ENCODE results near the gene PXDC1. TPM values are rescaled to one million over a fixed set of nuclear protein-coding genes. Genes with fewer than 3 reads are reported as not detected.

The PXDC1 gene
- polyA plus RNA-seq, 4 donors, result 21.6 to 97.5 (median 63.4) TPM

DNA sequence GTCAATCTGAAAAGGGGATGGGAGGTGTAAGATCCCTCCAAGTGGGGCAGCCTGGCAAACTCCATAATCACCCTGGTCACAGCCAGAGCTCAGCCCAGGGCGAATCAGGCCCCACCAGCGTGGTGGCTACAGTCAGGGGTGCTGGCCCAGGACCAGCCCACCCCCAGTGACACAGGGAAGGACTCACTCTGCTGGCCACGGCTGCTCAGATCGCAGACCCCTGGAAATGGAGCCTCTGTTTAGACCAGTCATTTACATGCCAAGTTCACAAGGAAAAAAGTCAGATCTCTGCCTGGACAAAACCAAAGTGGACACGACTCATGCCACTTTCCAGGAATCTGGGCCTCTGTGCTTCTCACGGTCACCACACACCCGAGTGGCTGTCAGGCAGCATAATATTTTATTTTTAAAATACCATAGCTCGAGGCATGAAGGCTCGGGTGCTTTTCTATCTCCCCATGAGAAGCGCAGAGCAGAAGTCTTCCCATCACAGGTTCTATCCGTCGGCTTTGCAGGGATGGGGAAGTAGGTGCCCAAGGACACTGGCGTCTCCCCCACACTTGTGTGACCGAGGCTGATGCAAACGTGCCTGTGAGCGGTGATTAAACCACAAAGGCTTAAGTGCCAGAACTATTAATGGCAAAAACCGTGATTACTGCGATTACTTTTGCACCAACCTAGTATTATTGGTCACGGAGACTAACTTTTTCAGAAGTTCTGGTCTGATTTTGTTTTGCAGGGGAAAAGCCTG lies 13.0 kb downstream of the PXDC1 start:
- no peak overlapping the region for H3K27ac ChIP-seq (ENCODE audit: low read depth in 1 of 3, low read length in 2 of 3)
- no peak overlapping the region for H3K4me3 ChIP-seq (ENCODE audit: low read depth in 1 of 3, low read length in 3 of 3)
- DNase-seq (no peak), FAIRE-seq (no peak)
- 85 to 95% (median 91%) methylated on average over 19 of the region's 19 CpGs for WGBS, 3 donors
- no peaks in the 10 kb centered on the region for H3K27me3 ChIP-seq (ENCODE audit: control insufficient read depth in 3 of 3, insufficient read depth in 3 of 3, low read length in 3 of 3)
- H3K9me3 ChIP-seq (ENCODE audit: control insufficient read depth in 2 of 2, insufficient read depth in 1 of 2, low read depth in 1 of 2, low read length in 1 of 2), result peaks cover 1 to 3% of the 10 kb centered on the region in 2 donors
- peaks cover 0 to 10% (median 0%) of the 10 kb centered on the region in 3 donors for H3K4me1 ChIP-seq (ENCODE audit: control insufficient read depth in 3 of 3, insufficient read depth in 2 of 3, low read depth in 1 of 3, low read length in 2 of 3)
- peaks cover 0 to 72% (median 14%) of the 10 kb centered on the region in 3 donors for H3K36me3 ChIP-seq (ENCODE audit: control insufficient read depth in 3 of 3, insufficient read depth in 2 of 3, low read depth in 1 of 3, low read length in 3 of 3)

DNA sequence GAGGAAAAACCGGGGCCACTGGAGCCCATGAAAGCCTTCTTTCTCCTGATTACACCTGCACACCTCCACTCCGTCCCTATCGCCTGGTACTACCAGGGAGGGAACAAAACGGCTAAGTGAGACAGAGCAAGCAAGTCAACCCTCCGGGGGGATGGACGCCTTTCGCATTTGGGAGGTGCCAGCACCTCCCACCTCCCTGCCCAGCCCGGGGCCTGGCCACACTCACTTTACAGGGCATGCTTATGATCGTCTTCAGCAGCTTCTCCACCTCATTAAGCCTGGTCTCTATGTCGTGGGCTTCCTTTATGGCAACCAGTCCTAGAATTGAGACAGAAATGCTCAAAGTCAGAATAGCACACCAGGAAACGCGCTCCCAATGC lies 13.7 kb downstream of the PXDC1 start:
- FAIRE-seq, result no peak
- H3K27ac ChIP-seq (ENCODE audit: low read depth in 1 of 3, low read length in 2 of 3), result no peak overlapping the region
- 87 to 94% (median 91%) methylated on average over 12 of the region's 12 CpGs for WGBS, 3 donors
- H3K27me3 ChIP-seq (ENCODE audit: control insufficient read depth in 3 of 3, insufficient read depth in 3 of 3, low read length in 3 of 3), result no peaks in the 10 kb centered on the region
- H3K4me1 ChIP-seq (ENCODE audit: control insufficient read depth in 3 of 3, insufficient read depth in 2 of 3, low read depth in 1 of 3, low read length in 2 of 3), result peaks cover 0 to 8% (median 0%) of the 10 kb centered on the region in 3 donors
- H3K4me3 ChIP-seq (ENCODE audit: low read depth in 1 of 3, low read length in 3 of 3), result no peak overlapping the region
- DNase-seq, result no peak
- H3K36me3 ChIP-seq (ENCODE audit: control insufficient read depth in 3 of 3, insufficient read depth in 2 of 3, low read depth in 1 of 3, low read length in 3 of 3), result peaks cover 0 to 73% (median 14%) of the 10 kb centered on the region in 3 donors
- H3K9me3 ChIP-seq (ENCODE audit: control insufficient read depth in 2 of 2, insufficient read depth in 1 of 2, low read depth in 1 of 2, low read length in 1 of 2), result peaks cover 1 to 3% of the 10 kb centered on the region in 2 donors

DNA sequence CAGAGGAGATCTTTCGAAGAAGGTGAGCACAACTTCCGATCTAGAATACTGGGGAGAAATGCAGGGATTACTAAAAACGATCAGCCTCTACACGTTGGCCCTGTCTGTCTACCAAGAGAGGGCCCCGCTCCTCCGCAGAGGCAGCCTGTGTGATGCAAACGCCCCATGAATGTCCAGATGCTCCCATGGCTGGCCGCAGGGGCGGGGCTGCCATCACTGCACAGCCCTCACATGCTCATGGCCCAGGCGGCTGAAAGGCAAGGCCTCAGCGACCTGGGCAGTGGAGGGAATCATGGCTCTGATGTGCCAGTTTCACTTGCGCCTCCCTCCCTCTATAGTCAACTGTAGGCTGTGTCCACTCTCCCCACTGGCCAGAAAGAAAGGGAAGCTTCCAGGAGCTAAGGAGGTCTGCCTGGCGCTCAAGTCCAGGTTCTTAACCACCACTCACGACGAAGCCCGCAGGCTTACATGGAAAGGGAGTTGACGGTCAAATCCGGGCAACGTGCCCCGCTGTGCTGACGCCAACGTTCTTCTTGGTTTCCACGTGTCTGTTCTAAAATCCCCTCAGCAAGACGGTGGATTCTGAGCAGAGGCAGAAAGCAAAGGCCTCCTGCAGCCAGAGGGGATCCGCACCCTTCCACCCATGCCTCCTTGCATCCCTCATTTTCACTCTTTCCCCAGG lies 14.2 kb downstream of the PXDC1 start:
- Histone ChIP-seq H3K9me3 (ENCODE audit: control insufficient read depth in 2 of 2, insufficient read depth in 1 of 2, low read depth in 1 of 2, low read length in 1 of 2) (peaks cover 1 to 3% of the 10 kb centered on the region in 2 donors), H3K4me1 (ENCODE audit: control insufficient read depth in 3 of 3, insufficient read depth in 2 of 3, low read depth in 1 of 3, low read length in 2 of 3) (peaks cover 0 to 5% (median 0%) of the 10 kb centered on the region in 3 donors), H3K27me3 (ENCODE audit: control insufficient read depth in 3 of 3, insufficient read depth in 3 of 3, low read length in 3 of 3) (no peaks in the 10 kb centered on the region), H3K4me3 (ENCODE audit: low read depth in 1 of 3, low read length in 3 of 3) (no peak overlapping the region), H3K36me3 (ENCODE audit: control insufficient read depth in 3 of 3, insufficient read depth in 2 of 3, low read depth in 1 of 3, low read length in 3 of 3) (peaks cover 0 to 78% (median 14%) of the 10 kb centered on the region in 3 donors), H3K27ac (ENCODE audit: low read depth in 1 of 3, low read length in 2 of 3) (no peak overlapping the region)
- DNase-seq, result no peak
- WGBS, 3 donors, result 88 to 92% (median 92%) methylated on average over 25 of the region's 25 CpGs
- no peak for FAIRE-seq

DNA sequence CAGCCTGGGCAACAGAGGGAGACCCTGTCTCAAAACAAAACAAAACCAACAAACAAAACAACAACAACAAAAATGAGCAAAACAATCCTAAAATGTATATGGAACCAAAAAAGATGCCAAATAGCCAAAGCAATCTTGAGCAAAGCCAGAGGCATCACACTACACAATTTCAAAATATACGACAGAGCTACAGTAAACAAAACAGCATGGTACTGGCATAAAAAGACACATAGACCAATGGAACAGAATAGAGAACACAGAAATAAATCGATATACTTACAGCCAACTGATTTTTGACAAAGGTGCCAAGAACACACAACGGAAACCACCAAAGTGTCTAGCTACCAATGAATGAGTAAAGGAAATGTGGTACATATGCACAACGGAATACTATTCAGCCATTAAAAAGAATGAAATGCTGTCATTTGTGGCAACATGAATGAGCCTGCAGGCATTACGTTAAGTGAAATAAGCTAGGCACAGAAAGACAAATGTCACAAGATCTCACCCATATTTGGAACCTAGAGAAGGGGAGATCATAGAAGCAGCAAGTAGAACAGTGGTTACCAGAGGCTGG lies 16.4 kb downstream of the PXDC1 start:
- Histone ChIP-seq H3K36me3 (ENCODE audit: control insufficient read depth in 3 of 3, insufficient read depth in 2 of 3, low read depth in 1 of 3, low read length in 3 of 3) (peaks cover 0 to 76% (median 16%) of the 10 kb centered on the region in 3 donors), H3K4me1 (ENCODE audit: control insufficient read depth in 3 of 3, insufficient read depth in 2 of 3, low read depth in 1 of 3, low read length in 2 of 3) (no peaks in the 10 kb centered on the region), H3K27ac (ENCODE audit: low read depth in 1 of 3, low read length in 2 of 3) (no peak overlapping the region), H3K9me3 (ENCODE audit: control insufficient read depth in 2 of 2, insufficient read depth in 1 of 2, low read depth in 1 of 2, low read length in 1 of 2) (peaks cover 1 to 3% of the 10 kb centered on the region in 2 donors), H3K4me3 (ENCODE audit: low read depth in 1 of 3, low read length in 3 of 3) (no peak overlapping the region), H3K27me3 (ENCODE audit: control insufficient read depth in 3 of 3, insufficient read depth in 3 of 3, low read length in 3 of 3) (no peaks in the 10 kb centered on the region)
- no peak for FAIRE-seq
- WGBS, 3 donors, result 96 to 98% (median 97%) methylated on average over 5 of the region's 5 CpGs
- DNase-seq, result no peak

DNA sequence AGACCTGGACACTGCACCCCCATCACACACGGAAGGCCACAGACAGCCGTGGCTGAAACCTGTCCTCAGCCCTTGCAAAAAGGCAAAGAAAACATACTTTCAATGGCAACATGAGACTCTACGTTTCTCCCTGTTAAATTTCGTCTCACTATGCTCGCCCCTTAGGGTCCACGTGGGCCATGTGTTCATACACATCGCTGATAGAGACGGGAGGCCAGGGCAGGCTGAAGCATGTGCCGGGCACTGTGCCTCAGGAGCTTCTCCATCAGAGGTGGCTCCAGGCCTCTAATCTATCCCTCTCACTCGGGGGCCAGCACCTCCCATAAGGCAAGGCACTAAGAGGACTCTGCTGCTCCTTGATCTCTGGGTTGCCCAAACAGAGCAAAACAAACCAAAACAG lies 17.5 kb downstream of the PXDC1 start:
- Histone ChIP-seq H3K27ac (ENCODE audit: low read depth in 1 of 3, low read length in 2 of 3) (no peak overlapping the region), H3K4me1 (ENCODE audit: control insufficient read depth in 3 of 3, insufficient read depth in 2 of 3, low read depth in 1 of 3, low read length in 2 of 3) (no peaks in the 10 kb centered on the region), H3K4me3 (ENCODE audit: low read depth in 1 of 3, low read length in 3 of 3) (no peak overlapping the region), H3K27me3 (ENCODE audit: control insufficient read depth in 3 of 3, insufficient read depth in 3 of 3, low read length in 3 of 3) (no peaks in the 10 kb centered on the region), H3K9me3 (ENCODE audit: control insufficient read depth in 2 of 2, insufficient read depth in 1 of 2, low read depth in 1 of 2, low read length in 1 of 2) (peaks cover 1 to 3% of the 10 kb centered on the region in 2 donors), H3K36me3 (ENCODE audit: control insufficient read depth in 3 of 3, insufficient read depth in 2 of 3, low read depth in 1 of 3, low read length in 3 of 3) (peaks cover 0 to 80% (median 16%) of the 10 kb centered on the region in 3 donors)
- WGBS, 3 donors, result 88 to 89% (median 88%) methylated on average over 10 of the region's 10 CpGs
- FAIRE-seq (no peak), DNase-seq (no peak)

DNA sequence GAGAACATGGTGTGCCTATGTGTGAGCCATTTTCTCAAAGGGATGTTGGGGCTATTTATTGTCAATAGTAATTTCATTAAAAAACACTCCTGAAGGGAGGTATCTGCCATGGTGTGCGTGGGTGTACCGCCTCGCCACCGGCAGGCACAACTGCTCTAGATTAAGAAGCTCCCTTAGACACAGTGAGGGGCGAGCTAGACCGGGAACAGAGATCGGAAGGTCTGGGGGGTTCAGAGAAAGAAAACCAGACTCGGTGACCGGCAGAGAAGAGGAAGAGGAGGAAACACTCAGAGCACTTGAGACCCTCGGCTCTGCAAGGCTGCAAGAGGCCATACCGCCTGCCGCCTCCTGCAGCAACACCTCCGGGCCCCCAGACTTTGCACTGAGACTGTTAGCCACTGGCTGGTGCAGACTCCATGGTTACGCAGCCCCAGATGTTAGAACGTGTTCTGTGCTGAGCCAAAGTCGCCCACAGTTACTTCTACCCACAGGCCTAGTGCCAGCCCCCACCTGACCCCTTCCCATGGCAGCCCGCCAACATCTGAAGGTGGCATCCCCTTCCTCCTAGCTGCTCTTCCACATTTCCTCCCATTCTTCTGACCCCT lies 18.1 kb downstream of the PXDC1 start:
- Histone ChIP-seq H3K27ac (ENCODE audit: low read depth in 1 of 3, low read length in 2 of 3) (no peak overlapping the region), H3K36me3 (ENCODE audit: control insufficient read depth in 3 of 3, insufficient read depth in 2 of 3, low read depth in 1 of 3, low read length in 3 of 3) (peaks cover 0 to 81% (median 16%) of the 10 kb centered on the region in 3 donors), H3K9me3 (ENCODE audit: control insufficient read depth in 2 of 2, insufficient read depth in 1 of 2, low read depth in 1 of 2, low read length in 1 of 2) (peaks cover 1 to 3% of the 10 kb centered on the region in 2 donors), H3K27me3 (ENCODE audit: control insufficient read depth in 3 of 3, insufficient read depth in 3 of 3, low read length in 3 of 3) (no peaks in the 10 kb centered on the region), H3K4me1 (ENCODE audit: control insufficient read depth in 3 of 3, insufficient read depth in 2 of 3, low read depth in 1 of 3, low read length in 2 of 3) (no peaks in the 10 kb centered on the region), H3K4me3 (ENCODE audit: low read depth in 1 of 3, low read length in 3 of 3) (no peak overlapping the region)
- WGBS, 3 donors, result 89 to 92% (median 89%) methylated on average over 15 to 17 of the region's 17 CpGs
- FAIRE-seq, result no peak
- no peak for DNase-seq

DNA sequence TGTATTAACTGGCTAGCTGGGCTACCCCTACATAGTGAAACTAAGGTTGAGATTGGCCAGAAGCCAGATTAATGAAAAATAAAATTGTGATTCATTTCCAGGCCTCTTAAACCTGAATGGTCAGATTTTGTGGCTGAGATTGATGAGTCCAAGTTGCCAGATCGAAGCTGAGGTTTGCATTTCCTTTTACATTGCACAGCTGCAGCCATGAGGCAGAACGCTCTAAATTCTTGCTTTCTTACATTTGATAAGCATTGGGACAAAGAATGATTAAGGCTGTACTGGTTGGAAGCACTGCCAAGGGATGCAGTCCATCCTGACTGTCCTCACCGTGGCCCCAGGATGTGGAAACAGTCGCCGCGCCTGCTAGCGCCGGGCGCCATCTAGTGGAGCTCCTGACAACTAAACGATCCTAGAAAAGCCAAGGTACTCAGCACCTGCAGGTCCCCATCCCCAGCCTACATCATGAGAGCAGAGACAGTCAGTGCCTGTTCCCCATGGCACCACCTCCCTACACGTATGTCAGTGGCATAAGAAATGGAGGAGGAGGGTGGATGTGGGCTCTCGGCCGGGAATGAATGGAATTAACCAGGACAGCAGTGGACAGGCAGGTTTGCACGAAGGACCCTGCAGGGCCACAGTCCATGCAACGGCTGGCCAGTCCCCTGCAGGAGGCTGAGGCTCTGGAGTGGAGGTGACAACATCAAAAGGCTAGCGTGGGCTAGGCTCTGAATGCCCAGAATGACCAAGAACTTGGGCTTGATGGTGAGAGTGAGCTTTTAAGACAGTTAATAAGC lies 19.0 kb downstream of the PXDC1 start:
- FAIRE-seq (no peak), DNase-seq (peak; percentile 78 to 84)
- no peak overlapping the region for H3K27ac ChIP-seq (ENCODE audit: low read depth in 1 of 3, low read length in 2 of 3)
- peaks cover 0 to 78% (median 16%) of the 10 kb centered on the region in 3 donors for H3K36me3 ChIP-seq (ENCODE audit: control insufficient read depth in 3 of 3, insufficient read depth in 2 of 3, low read depth in 1 of 3, low read length in 3 of 3)
- no peaks in the 10 kb centered on the region for H3K27me3 ChIP-seq (ENCODE audit: control insufficient read depth in 3 of 3, insufficient read depth in 3 of 3, low read length in 3 of 3)
- no peaks in the 10 kb centered on the region for H3K4me1 ChIP-seq (ENCODE audit: control insufficient read depth in 3 of 3, insufficient read depth in 2 of 3, low read depth in 1 of 3, low read length in 2 of 3)
- H3K9me3 ChIP-seq (ENCODE audit: control insufficient read depth in 2 of 2, insufficient read depth in 1 of 2, low read depth in 1 of 2, low read length in 1 of 2), result peaks cover 1 to 3% of the 10 kb centered on the region in 2 donors
- no peak overlapping the region for H3K4me3 ChIP-seq (ENCODE audit: low read depth in 1 of 3, low read length in 3 of 3)
- 24 to 27% (median 25%) methylated on average over 16 of the region's 16 CpGs for WGBS, 3 donors
